ENCODE data around the gene RTL10.
"Not testable (repeated sequence)": the region's sequence is repeated elsewhere in the genome, so short reads cannot be mapped to it uniquely, and the experiment has no call there.

The RTL10 gene

GRCh38 chr22:19888131-19888746 lies 33.6 kb upstream of the RTL10 start:
- DNase-seq = no peak

GRCh38 chr22:19887256-19887985 lies 32.7 kb upstream of the RTL10 start:
- no peak for DNase-seq

GRCh38 chr22:19886605-19887255 lies 32.1 kb upstream of the RTL10 start:
- DNase-seq = no peak

GRCh38 chr22:19885841-19886592 lies 31.3 kb upstream of the RTL10 start:
- no peak for DNase-seq

- no peak for DNase-seq
Observed at GRCh38 chr22:19884954-19885751, 30.5 kb upstream of the RTL10 start.

GRCh38 chr22:19884161-19884953 lies 29.7 kb upstream of the RTL10 start:
- DNase-seq = no peak

GRCh38 chr22:19883446-19883845 lies 28.8 kb upstream of the RTL10 start:
- not testable (repeated sequence) for DNase-seq

- DNase-seq = no peak
Observed at GRCh38 chr22:19882446-19883381, 28.0 kb upstream of the RTL10 start.

- no peak for DNase-seq
Observed at GRCh38 chr22:19880786-19881569, 26.3 kb upstream of the RTL10 start.

GRCh38 chr22:19879992-19880785 lies 25.5 kb upstream of the RTL10 start:
- no peak for DNase-seq

GRCh38 chr22:19879643-19879991 lies 24.9 kb upstream of the RTL10 start:
- DNase-seq = no peak

- DNase-seq = no peak
Observed at GRCh38 chr22:19879246-19879570, 24.5 kb upstream of the RTL10 start.

- DNase-seq = no peak
Observed at GRCh38 chr22:19878461-19879245, 24.0 kb upstream of the RTL10 start.

- DNase-seq = no peak
Observed at GRCh38 chr22:19877626-19878339, 23.1 kb upstream of the RTL10 start.

- no peak for DNase-seq
Observed at GRCh38 chr22:19876941-19877625, 22.4 kb upstream of the RTL10 start.

- DNase-seq = no peak
Observed at GRCh38 chr22:19876314-19876940, 21.8 kb upstream of the RTL10 start.
